ENCODE measurements around the gene SAFB. TPM values are rescaled to one million over a fixed set of nuclear protein-coding genes. Genes with fewer than 3 reads are reported as not detected.

Gene SAFB
- polyA plus RNA-seq, 1 of the 3 experiments (the other 2 are of a cell fraction), result 90.0 TPM

DNA sequence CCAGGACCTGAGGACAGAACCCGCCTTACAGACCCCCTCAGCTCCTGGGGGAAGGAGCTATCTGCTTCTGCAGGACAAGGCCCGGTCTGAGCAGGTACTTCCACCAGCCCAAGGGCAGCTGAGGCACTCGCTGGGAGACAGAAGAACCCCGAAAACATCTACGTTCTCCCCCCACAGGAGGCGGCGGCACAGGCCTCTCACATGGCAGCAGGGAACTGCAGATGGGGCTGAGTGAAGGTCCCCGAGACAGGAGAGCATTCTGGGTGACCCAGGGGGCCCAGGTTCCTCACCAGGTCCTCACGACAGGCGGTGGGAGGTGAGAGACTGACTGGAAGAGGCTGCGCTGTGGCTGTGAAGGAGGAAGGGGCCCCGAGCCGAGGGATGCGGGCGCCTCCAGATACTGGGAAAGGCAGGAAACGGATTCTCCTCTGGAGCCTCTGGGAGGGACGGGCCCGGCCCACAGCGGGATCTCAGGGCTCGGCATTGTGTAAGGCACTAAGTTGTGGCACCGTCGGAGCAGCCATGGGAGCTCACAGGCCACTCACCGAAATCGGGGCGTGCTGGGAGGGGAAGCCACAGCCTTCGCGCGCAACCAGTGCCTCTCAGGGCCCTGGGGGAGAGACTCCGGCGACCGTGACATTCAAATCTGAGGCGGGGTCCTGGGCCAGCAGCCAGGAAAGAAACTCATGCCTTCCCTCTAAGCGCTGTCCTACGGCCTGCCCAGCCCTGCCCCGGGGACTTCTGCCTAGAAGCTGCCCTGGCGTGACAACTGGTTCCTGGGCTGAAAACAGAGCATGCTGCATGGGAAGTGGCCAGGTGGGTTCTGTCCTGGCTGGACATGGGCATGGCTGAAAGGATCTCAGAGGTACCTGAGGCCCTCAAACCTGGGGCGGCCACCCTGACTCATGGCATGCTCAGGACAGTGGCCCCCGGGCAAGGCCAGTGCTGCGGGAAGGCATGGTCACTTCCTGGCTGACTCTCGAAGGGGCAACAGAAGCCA is 81.2 kb downstream of the SAFB start:
- H3K4me2 ChIP-seq, result no peak overlapping the region
- H3F3A ChIP-seq (replicated peaks; ENCODE audit: insufficient read depth), result peaks cover 11% of the 10 kb centered on the region
- no peak overlapping the region for H3K9ac ChIP-seq
- no peaks in the 10 kb centered on the region for H3K27me3 ChIP-seq (ENCODE audit: insufficient read depth)
- no peaks in the 10 kb centered on the region for H3K9me2 ChIP-seq
- no peaks in the 10 kb centered on the region for H4K20me1 ChIP-seq (ENCODE audit: insufficient read depth)
- CTCF ChIA-PET, result interaction anchor here (0.8 to 1.3 kb wide), 2 partner anchors 13 to 14 kb away, joined by 3 read pairs; partner anchors contain the start of gene RPL36
- H3K9me3 ChIP-seq, result no peaks in the 10 kb centered on the region
- no peak overlapping the region for H2AFZ ChIP-seq (ENCODE audit: low read depth)
- peaks cover 20 to 44% of the 10 kb centered on the region in 2 experiments for H3K36me3 ChIP-seq (replicated peaks in 1 of 2; ENCODE audit: control insufficient read depth in 1 of 2, insufficient read depth in 2 of 2, low read length in 1 of 2)
- TF ChIP-seq MEF2A (IDR thresholded peaks at IDR 0.05; ENCODE audit: borderline replicate concordance, low read depth), result no peak
- no peak for TF ChIP-seq FOXJ3 (CRISPR knock-in tag; IDR thresholded peaks at IDR 0.05)
- no peak for DNase-seq
- no peak overlapping the region for H3K4me3 ChIP-seq (ENCODE audit: low read depth in 2 of 2, low read length in 1 of 2)
- POLR2A ChIA-PET, result interaction anchor here (1.8 kb wide), 1 partner anchor 16 kb away, joined by 4 read pairs; the partner anchor contains the start of genes CATSPERD and LONP1
- no peak overlapping the region for H3K27ac ChIP-seq (ENCODE audit: low read depth in 2 of 2, low read length in 1 of 2)
- peaks cover 8% of the 10 kb centered on the region; the same call in 1 of the 2 replicates for H3K79me2 ChIP-seq (ENCODE audit: insufficient read depth)
- H3K4me1 ChIP-seq (ENCODE audit: control insufficient read depth in 1 of 2, insufficient read depth in 2 of 2, low read depth in 1 of 2, low read length in 1 of 2), result no peaks in the 10 kb centered on the region
- WGBS (ENCODE audit: low lambda C conversion rate), result 97% methylated on average over 18 of the region's 40 CpGs

DNA sequence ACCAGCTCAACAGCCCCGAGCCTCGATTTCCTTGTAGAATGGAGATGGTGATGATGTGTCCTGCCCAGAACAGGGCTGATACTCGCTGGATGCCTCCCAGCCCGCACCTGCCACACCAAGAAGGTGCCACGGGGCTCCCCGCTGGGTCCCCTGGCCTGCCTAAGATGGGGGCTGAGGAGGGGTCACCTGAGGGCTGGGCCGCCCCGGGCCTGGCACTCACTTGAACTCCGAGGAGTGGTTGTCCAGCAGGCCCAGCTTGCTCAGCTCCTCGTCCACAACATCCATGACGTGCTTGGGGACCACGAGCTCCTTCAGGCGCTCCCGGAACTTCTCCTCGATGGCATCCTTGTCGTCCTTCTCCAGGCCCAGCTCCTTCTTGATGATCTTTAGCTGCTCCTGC is 82.7 kb downstream of the SAFB start:
- H3F3A ChIP-seq (replicated peaks; ENCODE audit: insufficient read depth), result peaks cover 2% of the 10 kb centered on the region
- 98% methylated on average over 9 of the region's 16 CpGs for WGBS (ENCODE audit: low lambda C conversion rate)
- TF ChIP-seq, protein P1, sequence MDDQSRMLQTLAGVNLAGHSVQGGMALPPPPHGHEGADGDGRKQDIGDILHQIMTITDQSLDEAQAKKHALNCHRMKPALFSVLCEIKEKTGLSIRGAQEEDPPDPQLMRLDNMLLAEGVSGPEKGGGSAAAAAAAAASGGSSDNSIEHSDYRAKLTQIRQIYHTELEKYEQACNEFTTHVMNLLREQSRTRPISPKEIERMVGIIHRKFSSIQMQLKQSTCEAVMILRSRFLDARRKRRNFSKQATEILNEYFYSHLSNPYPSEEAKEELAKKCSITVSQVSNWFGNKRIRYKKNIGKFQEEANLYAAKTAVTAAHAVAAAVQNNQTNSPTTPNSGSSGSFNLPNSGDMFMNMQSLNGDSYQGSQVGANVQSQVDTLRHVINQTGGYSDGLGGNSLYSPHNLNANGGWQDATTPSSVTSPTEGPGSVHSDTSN (IDR thresholded peaks at IDR 0.05), result no peak
- no peak for TF ChIP-seq NFIC (IDR thresholded peaks at IDR 0.05; ENCODE audit: borderline replicate concordance)
- no peak for TF ChIP-seq RCOR1 (IDR thresholded peaks at IDR 0.05; ENCODE audit: low read length)
- TF ChIP-seq JUND (IDR thresholded peaks at IDR 0.05), result no peak
- TF ChIP-seq NRF1 (IDR thresholded peaks at IDR 0.05; ENCODE audit: low read depth, low read length), result no peak
- TF ChIP-seq RXRA (IDR thresholded peaks at IDR 0.05; ENCODE audit: borderline replicate concordance, low read depth), result no peak
- TF ChIP-seq, protein P2, sequence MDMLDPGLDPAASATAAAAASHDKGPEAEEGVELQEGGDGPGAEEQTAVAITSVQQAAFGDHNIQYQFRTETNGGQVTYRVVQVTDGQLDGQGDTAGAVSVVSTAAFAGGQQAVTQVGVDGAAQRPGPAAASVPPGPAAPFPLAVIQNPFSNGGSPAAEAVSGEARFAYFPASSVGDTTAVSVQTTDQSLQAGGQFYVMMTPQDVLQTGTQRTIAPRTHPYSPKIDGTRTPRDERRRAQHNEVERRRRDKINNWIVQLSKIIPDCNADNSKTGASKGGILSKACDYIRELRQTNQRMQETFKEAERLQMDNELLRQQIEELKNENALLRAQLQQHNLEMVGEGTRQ (IDR thresholded peaks at IDR 0.05; ENCODE audit: borderline replicate concordance, low read depth, low read length), result no peak
- no peak for TF ChIP-seq TEAD4 (IDR thresholded peaks at IDR 0.05; ENCODE audit: borderline replicate concordance, insufficient read depth)
- no peak for TF ChIP-seq MEF2A (IDR thresholded peaks at IDR 0.05; ENCODE audit: borderline replicate concordance, low read depth)
- TF ChIP-seq, protein P3, sequence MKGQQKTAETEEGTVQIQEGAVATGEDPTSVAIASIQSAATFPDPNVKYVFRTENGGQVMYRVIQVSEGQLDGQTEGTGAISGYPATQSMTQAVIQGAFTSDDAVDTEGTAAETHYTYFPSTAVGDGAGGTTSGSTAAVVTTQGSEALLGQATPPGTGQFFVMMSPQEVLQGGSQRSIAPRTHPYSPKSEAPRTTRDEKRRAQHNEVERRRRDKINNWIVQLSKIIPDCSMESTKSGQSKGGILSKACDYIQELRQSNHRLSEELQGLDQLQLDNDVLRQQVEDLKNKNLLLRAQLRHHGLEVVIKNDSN (IDR thresholded peaks at IDR 0.05; ENCODE audit: borderline replicate concordance, low read depth), result no peak
- no peak for TF ChIP-seq EP300 (IDR thresholded peaks at IDR 0.05; ENCODE audit: borderline replicate concordance in 1 of 2, low read depth in 1 of 2, low read length in 1 of 2)
- TF ChIP-seq RAD21 (IDR thresholded peaks at IDR 0.05; ENCODE audit: low read length), result no peak
- no peak for TF ChIP-seq FOSL2 (IDR thresholded peaks at IDR 0.05; ENCODE audit: borderline replicate concordance, low read depth)
- peak; percentile 34 for DNase-seq
- H3K4me1 ChIP-seq (ENCODE audit: control insufficient read depth in 1 of 2, insufficient read depth in 2 of 2, low read depth in 1 of 2, low read length in 1 of 2), result no peaks in the 10 kb centered on the region
- ChIA-PET POLR2A (interaction anchor here (0.7 kb wide), 1 partner anchor 16 kb away, joined by 3 read pairs; no protein-coding TSS in a partner anchor), CTCF (interaction anchor here (1.3 kb wide), 1 partner anchor 15 kb away, joined by 5 read pairs; the partner anchor contains the start of gene CATSPERD)
- H3K9me2 ChIP-seq, result no peaks in the 10 kb centered on the region
- H3K27ac ChIP-seq (ENCODE audit: low read depth in 2 of 2, low read length in 1 of 2), result no peak overlapping the region
- H3K4me2 ChIP-seq, result no peak overlapping the region
- H3K27me3 ChIP-seq (ENCODE audit: insufficient read depth), result no peaks in the 10 kb centered on the region
- H3K9me3 ChIP-seq, result no peaks in the 10 kb centered on the region
- peaks cover 4% of the 10 kb centered on the region; the same call in 1 of the 2 replicates for H3K79me2 ChIP-seq (ENCODE audit: insufficient read depth)
- H3K4me3 ChIP-seq (ENCODE audit: low read depth in 2 of 2, low read length in 1 of 2), result no peak overlapping the region
- no peaks in the 10 kb centered on the region for H4K20me1 ChIP-seq (ENCODE audit: insufficient read depth)
- H3K36me3 ChIP-seq (replicated peaks in 1 of 2; ENCODE audit: control insufficient read depth in 1 of 2, insufficient read depth in 2 of 2, low read length in 1 of 2), result peaks cover 23 to 39% of the 10 kb centered on the region in 2 experiments
- no peak overlapping the region for H2AFZ ChIP-seq (ENCODE audit: low read depth)
- H3K9ac ChIP-seq, result no peak overlapping the region
